K562 (cell line): Measurements from ENCODE around the gene RHOT1. TPM values are rescaled to one million over a fixed set of nuclear protein-coding genes. Genes with fewer than 3 reads are reported as not detected.

Source experiments
- CREM ChIP-seq: IDR thresholded peaks from 2 replicates; pipeline ENCODE4 v1.6.1; 2014; ENCODE audit warnings: antibody characterized with exemption, low read depth
- FOXJ2 ChIP-seq: fragments of 200-800 bp; sonication (Bioruptor generic); IDR thresholded peaks from 2 replicates; pipeline ENCODE4 v1.6.1; 2016; ENCODE audit warnings: missing genetic modification characterization, missing compliant biosample characterization
- GABPB1 ChIP-seq: sonication (generic); formaldehyde crosslinking; IDR thresholded peaks from 2 replicates; pipeline ENCODE4 v1.8.0; 2022; ENCODE audit warnings: mild to moderate bottlenecking, missing genetic modification reagents
- KAT7 ChIP-seq: sonication (generic); formaldehyde crosslinking; IDR thresholded peaks from 2 replicates; pipeline ENCODE4 v1.8.0; 2022; ENCODE audit warnings: missing genetic modification reagents, mild to moderate bottlenecking, borderline replicate concordance
- MED1 ChIP-seq: sonication (generic); formaldehyde crosslinking; IDR thresholded peaks from 2 replicates; pipeline ENCODE4 v1.8.1; 2023; ENCODE audit warnings: missing genetic modification reagents, borderline replicate concordance
- NEUROD1 ChIP-seq: fragments of 150-350 bp; IDR thresholded peaks from 2 replicates; pipeline ENCODE4 v1.6.1; 2014; ENCODE audit warnings: borderline replicate concordance, low read length, low read depth; ENCODE audit not compliant: partially characterized antibody
- POLR2B ChIP-seq: fragments of 450-650 bp; IDR thresholded peaks from 2 replicates; pipeline ENCODE4 v1.6.1; 2018; ENCODE audit warnings: low read depth; ENCODE audit not compliant: partially characterized antibody
- SIRT6 ChIP-seq: IDR thresholded peaks from one replicate; pipeline ENCODE4 v1.6.1; 2012; ENCODE audit warnings: low read depth, mild to moderate bottlenecking, control low read depth, inconsistent platforms, low read length, moderate library complexity
- SMAD2 ChIP-seq: fragments of 150-350 bp; IDR thresholded peaks from 2 replicates; pipeline ENCODE4 v1.6.1; 2014; ENCODE audit warnings: low read depth, mild to moderate bottlenecking, low read length
- ZNF785 ChIP-seq: fragments of 250-450 bp; sonication (Bioruptor Pico); IDR thresholded peaks from 2 replicates; pipeline ENCODE4 v1.4.0; 2020; ENCODE audit warnings: mild to moderate bottlenecking
- polyA plus RNA-seq, 8 experiments: library from polyadenylated mRNA; depleted of rRNA in 4 of 8; stranded (reverse) in 5 of 8; unstranded in 3 of 8; fragments of >200 nt; fragmentation: Nextera tagmentation in 2 of 8; fragmentation: Illumina TruSeq in 1 of 8; extraction: Ambion mirVana in 2 of 8; extraction: Trizol in 1 of 8; gene quantifications; 2 replicates each; pipeline versions ENCODE4 v1.2.1 to v1.2.3, GENCODE V29; 2011 to 2014; ENCODE audit warnings: inconsistent platforms in 1 of 8, missing spikeins in 1 of 8
- total RNA-seq, 7 experiments: library from RNA; depleted of rRNA in 6 of 7; stranded (reverse); fragments of >200 nt in 6 of 7; fragmentation: Illumina TruSeq in 2 of 7; extraction: Trizol in 2 of 7; gene quantifications; 2 replicates each; pipeline versions ENCODE4 v1.2.1 to v1.2.3, GENCODE V29; 2011 to 2021; ENCODE audit warnings: low replicate concordance in 1 of 7
- TF ChIP-seq, protein P1 (sequence below): fragments of 200-600 bp; sonication (generic); IDR thresholded peaks from one replicate; pipeline ENCODE4 v1.6.1; 2012; ENCODE audit warnings: mild to moderate bottlenecking, low read depth, low read length, inconsistent platforms
- TF ChIP-seq, protein P2 (sequence below): fragments of 450-650 bp; IDR thresholded peaks from 2 replicates; pipeline ENCODE4 v1.6.1; 2016; ENCODE audit warnings: borderline replicate concordance

The RHOT1 gene
- total and polyA plus RNA-seq, 9 of the 15 experiments (the other 6 are each of a cell fraction or from before 2014, with no cell fraction given): 23.0 to 101 (median 32.2) TPM

DNA sequence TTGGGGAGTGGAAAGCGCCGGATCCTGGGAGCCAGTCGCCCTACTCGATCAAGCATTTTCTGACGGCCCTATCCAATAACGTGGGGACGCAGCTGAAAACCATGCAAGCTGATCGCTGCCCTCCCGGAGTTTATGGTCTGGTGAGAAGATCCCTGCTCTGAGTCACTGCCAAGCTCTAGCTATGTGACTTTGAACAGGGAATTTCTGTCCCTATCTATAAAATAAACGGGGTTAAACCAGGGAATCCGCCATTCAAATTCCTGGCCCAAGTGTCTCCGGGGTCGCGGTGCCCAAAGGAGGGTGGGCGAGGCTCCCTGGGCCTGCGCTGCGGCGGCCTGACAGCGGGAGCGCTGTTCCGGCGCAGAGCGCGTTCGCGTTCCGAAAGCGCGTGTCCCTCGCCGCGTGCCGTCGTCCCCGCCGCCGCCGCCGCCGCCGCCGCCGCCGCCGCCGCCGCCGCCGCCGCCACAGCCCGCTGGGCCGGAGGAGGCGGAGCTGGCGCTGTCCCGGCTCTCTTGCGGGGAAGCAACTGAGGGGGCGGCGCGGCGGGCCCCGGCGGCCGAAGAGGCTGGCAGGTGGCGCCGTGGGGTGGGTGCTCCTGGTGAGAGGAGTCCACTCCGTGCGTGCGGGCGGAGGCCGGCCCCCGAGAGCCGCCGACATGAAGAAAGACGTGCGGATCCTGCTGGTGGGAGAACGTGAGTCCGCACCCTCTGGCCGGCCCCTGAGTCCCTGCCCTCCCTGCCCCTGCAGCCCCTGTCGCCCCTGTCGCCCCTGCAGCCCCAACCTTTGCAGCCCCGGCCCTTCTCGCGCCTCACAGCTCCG, at the start of gene RHOT1 (continued):
- TF ChIP-seq, protein P1, sequence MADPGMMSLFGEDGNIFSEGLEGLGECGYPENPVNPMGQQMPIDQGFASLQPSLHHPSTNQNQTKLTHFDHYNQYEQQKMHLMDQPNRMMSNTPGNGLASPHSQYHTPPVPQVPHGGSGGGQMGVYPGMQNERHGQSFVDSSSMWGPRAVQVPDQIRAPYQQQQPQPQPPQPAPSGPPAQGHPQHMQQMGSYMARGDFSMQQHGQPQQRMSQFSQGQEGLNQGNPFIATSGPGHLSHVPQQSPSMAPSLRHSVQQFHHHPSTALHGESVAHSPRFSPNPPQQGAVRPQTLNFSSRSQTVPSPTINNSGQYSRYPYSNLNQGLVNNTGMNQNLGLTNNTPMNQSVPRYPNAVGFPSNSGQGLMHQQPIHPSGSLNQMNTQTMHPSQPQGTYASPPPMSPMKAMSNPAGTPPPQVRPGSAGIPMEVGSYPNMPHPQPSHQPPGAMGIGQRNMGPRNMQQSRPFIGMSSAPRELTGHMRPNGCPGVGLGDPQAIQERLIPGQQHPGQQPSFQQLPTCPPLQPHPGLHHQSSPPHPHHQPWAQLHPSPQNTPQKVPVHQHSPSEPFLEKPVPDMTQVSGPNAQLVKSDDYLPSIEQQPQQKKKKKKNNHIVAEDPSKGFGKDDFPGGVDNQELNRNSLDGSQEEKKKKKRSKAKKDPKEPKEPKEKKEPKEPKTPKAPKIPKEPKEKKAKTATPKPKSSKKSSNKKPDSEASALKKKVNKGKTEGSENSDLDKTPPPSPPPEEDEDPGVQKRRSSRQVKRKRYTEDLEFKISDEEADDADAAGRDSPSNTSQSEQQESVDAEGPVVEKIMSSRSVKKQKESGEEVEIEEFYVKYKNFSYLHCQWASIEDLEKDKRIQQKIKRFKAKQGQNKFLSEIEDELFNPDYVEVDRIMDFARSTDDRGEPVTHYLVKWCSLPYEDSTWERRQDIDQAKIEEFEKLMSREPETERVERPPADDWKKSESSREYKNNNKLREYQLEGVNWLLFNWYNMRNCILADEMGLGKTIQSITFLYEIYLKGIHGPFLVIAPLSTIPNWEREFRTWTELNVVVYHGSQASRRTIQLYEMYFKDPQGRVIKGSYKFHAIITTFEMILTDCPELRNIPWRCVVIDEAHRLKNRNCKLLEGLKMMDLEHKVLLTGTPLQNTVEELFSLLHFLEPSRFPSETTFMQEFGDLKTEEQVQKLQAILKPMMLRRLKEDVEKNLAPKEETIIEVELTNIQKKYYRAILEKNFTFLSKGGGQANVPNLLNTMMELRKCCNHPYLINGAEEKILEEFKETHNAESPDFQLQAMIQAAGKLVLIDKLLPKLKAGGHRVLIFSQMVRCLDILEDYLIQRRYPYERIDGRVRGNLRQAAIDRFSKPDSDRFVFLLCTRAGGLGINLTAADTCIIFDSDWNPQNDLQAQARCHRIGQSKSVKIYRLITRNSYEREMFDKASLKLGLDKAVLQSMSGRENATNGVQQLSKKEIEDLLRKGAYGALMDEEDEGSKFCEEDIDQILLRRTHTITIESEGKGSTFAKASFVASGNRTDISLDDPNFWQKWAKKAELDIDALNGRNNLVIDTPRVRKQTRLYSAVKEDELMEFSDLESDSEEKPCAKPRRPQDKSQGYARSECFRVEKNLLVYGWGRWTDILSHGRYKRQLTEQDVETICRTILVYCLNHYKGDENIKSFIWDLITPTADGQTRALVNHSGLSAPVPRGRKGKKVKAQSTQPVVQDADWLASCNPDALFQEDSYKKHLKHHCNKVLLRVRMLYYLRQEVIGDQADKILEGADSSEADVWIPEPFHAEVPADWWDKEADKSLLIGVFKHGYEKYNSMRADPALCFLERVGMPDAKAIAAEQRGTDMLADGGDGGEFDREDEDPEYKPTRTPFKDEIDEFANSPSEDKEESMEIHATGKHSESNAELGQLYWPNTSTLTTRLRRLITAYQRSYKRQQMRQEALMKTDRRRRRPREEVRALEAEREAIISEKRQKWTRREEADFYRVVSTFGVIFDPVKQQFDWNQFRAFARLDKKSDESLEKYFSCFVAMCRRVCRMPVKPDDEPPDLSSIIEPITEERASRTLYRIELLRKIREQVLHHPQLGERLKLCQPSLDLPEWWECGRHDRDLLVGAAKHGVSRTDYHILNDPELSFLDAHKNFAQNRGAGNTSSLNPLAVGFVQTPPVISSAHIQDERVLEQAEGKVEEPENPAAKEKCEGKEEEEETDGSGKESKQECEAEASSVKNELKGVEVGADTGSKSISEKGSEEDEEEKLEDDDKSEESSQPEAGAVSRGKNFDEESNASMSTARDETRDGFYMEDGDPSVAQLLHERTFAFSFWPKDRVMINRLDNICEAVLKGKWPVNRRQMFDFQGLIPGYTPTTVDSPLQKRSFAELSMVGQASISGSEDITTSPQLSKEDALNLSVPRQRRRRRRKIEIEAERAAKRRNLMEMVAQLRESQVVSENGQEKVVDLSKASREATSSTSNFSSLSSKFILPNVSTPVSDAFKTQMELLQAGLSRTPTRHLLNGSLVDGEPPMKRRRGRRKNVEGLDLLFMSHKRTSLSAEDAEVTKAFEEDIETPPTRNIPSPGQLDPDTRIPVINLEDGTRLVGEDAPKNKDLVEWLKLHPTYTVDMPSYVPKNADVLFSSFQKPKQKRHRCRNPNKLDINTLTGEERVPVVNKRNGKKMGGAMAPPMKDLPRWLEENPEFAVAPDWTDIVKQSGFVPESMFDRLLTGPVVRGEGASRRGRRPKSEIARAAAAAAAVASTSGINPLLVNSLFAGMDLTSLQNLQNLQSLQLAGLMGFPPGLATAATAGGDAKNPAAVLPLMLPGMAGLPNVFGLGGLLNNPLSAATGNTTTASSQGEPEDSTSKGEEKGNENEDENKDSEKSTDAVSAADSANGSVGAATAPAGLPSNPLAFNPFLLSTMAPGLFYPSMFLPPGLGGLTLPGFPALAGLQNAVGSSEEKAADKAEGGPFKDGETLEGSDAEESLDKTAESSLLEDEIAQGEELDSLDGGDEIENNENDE: no peak
- TF ChIP-seq KAT7 (CRISPR knock-in tag) (peak; percentile 51; the same call in 1 of the 2 replicates), SMAD2 (no peak), FOXJ2 (no peak), GABPB1 (CRISPR knock-in tag) (0 out of 2 replicates have a peak, but pooled peaks have one; percentile 13), CREM (peak; percentile 72), ZNF785 (no peak), POLR2B (no peak), SIRT6 (no peak), MED1 (CRISPR knock-in tag) (no peak), NEUROD1 (peak; percentile 64)
- TF ChIP-seq, protein P2, sequence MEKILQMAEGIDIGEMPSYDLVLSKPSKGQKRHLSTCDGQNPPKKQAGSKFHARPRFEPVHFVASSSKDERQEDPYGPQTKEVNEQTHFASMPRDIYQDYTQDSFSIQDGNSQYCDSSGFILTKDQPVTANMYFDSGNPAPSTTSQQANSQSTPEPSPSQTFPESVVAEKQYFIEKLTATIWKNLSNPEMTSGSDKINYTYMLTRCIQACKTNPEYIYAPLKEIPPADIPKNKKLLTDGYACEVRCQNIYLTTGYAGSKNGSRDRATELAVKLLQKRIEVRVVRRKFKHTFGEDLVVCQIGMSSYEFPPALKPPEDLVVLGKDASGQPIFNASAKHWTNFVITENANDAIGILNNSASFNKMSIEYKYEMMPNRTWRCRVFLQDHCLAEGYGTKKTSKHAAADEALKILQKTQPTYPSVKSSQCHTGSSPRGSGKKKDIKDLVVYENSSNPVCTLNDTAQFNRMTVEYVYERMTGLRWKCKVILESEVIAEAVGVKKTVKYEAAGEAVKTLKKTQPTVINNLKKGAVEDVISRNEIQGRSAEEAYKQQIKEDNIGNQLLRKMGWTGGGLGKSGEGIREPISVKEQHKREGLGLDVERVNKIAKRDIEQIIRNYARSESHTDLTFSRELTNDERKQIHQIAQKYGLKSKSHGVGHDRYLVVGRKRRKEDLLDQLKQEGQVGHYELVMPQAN: no peak
